Embryonic facial prominence (tissue), 1 donor: ENCODE results near the gene MTX3.

ENCODE experiments used
- DNase-seq: peaks from one replicate; pipeline ENCODE4 v3.0.0-alpha.2; 2016; ENCODE audit errors: extremely low spot score

Gene MTX3

GRCh38 chr5:79990598-79991507, at the start of gene MTX3:
TSS of gene MTX3 (minus strand) at chr5:79991262. CDS start at chr5:79991238, 24 bp downstream.
- peak; percentile 72 for DNase-seq

GRCh38 chr5:80039650-80040049, 48.6 kb upstream of the MTX3 start:
- no peak for DNase-seq

- no peak for DNase-seq
These were observed 46.3 kb upstream of the MTX3 start for GRCh38 chr5:80037366-80037765.

GRCh38 chr5:80036615-80037014, 45.6 kb upstream of the MTX3 start:
- no peak for DNase-seq

- DNase-seq: no peak
These were observed 44.8 kb upstream of the MTX3 start for GRCh38 chr5:80035839-80036238.

- DNase-seq: no peak
These were observed 44.1 kb upstream of the MTX3 start, which contains the start of gene THBS4 for GRCh38 chr5:80034962-80035821. TSS of gene THBS4 (plus strand) at chr5:80035348. CDS start at chr5:80035538, 190 bp downstream.

- DNase-seq: no peak
These were observed 43.5 kb upstream of the MTX3 start for GRCh38 chr5:80034559-80034958.

- no peak for DNase-seq
These were observed 42.5 kb upstream of the MTX3 start for GRCh38 chr5:80033513-80033912.

- DNase-seq: no peak
These were observed 40.0 kb upstream of the MTX3 start for GRCh38 chr5:80031109-80031508.

GRCh38 chr5:80026841-80027240, 35.8 kb upstream of the MTX3 start:
- DNase-seq: no peak

- no peak for DNase-seq
These were observed 34.0 kb upstream of the MTX3 start for GRCh38 chr5:80025069-80025468.

- no peak for DNase-seq
These were observed 19.8 kb upstream of the MTX3 start for GRCh38 chr5:80010754-80011392.

- DNase-seq: no peak
These were observed 18.1 kb upstream of the MTX3 start for GRCh38 chr5:80008995-80009765.

GRCh38 chr5:80002677-80003076, 11.6 kb upstream of the MTX3 start:
- no peak for DNase-seq

GRCh38 chr5:79999722-80000121, 8.7 kb upstream of the MTX3 start:
- DNase-seq: no peak

GRCh38 chr5:79992891-79993657, 2.0 kb upstream of the MTX3 start:
- DNase-seq: no peak

GRCh38 chr5:79990205-79990597, 861 bp downstream of the MTX3 start:
- DNase-seq: no peak

GRCh38 chr5:79986260-79986659, 4.8 kb downstream of the MTX3 start:
- DNase-seq: no peak

- no peak for DNase-seq
These were observed 5.8 kb downstream of the MTX3 start for GRCh38 chr5:79985288-79985687.

GRCh38 chr5:79984363-79984762, 6.7 kb downstream of the MTX3 start:
- no peak for DNase-seq

GRCh38 chr5:79983618-79984017, 7.4 kb downstream of the MTX3 start:
- no peak for DNase-seq
